K562 (cell line): ENCODE results near the gene TRERF1. TPM values are rescaled to one million over a fixed set of nuclear protein-coding genes. Genes with fewer than 3 reads are reported as not detected.

ENCODE experiments used
- BHLHE40 ChIP-seq: IDR thresholded peaks from 2 replicates; pipeline ENCODE4 v1.6.1; 2011; ENCODE audit warnings: low read length, improper control_type of control experiment
- GATAD2B ChIP-seq: fragments of 450-650 bp; IDR thresholded peaks from 2 replicates; pipeline ENCODE4 v1.6.1; 2017; ENCODE audit warnings: mild to moderate bottlenecking, borderline replicate concordance
- HDAC1 ChIP-seq, 2 experiments: fragments of 450-650 bp; IDR thresholded peaks; 2 replicates each; pipeline ENCODE4 v1.6.1; 2016 to 2017; ENCODE audit warnings: inconsistent platforms in 1 of 2, mild to moderate bottlenecking in 1 of 2, moderate library complexity in 1 of 2
- MBD2 ChIP-seq: sonication (generic); IDR thresholded peaks from 2 replicates; pipeline ENCODE4 v1.6.1; 2016; ENCODE audit warnings: low read depth, borderline replicate concordance
- POLR2G ChIP-seq: fragments of 200-400 bp; formaldehyde crosslinking; IDR thresholded peaks from 2 replicates; pipeline ENCODE4 v1.6.1; 2017; ENCODE audit warnings: low read depth, mild to moderate bottlenecking, antibody characterized with exemption, low read length, moderate library complexity
- POLR3A ChIP-seq: IDR thresholded peaks from 2 replicates; pipeline ENCODE4 v1.6.1; 2011; ENCODE audit warnings: borderline replicate concordance, mild to moderate bottlenecking, moderate library complexity; ENCODE audit not compliant: insufficient read length, insufficient read depth; ENCODE audit errors: extremely low read depth
- RNF2 ChIP-seq: sonication (generic); IDR thresholded peaks from 2 replicates; pipeline ENCODE4 v1.6.1; 2016
- SIN3A ChIP-seq, 2 experiments: fragments of 150-350 bp in 1 of 2; IDR thresholded peaks; 2 replicates each; pipeline ENCODE4 v1.6.1; 2011 to 2016; ENCODE audit warnings: borderline replicate concordance in 2 of 2, low read depth in 2 of 2, low read length in 2 of 2, mild to moderate bottlenecking in 2 of 2, moderate library complexity in 2 of 2; ENCODE audit not compliant: control insufficient read depth in 1 of 2
- SIRT6 ChIP-seq: IDR thresholded peaks from one replicate; pipeline ENCODE4 v1.6.1; 2012; ENCODE audit warnings: low read depth, mild to moderate bottlenecking, control low read depth, inconsistent platforms, low read length, moderate library complexity
- SMAD4 ChIP-seq: fragments of 250-450 bp; sonication (Bioruptor Pico); conservative IDR thresholded peaks from 2 replicates; pipeline ENCODE4 v1.8.0; 2021; ENCODE audit warnings: inconsistent platforms, mild to moderate bottlenecking, moderate library complexity
- TRIM24 ChIP-seq, 2 experiments: fragments of 450-650 bp; IDR thresholded peaks; 2 replicates each; pipeline ENCODE4 v1.6.1; 2016
- ZEB2 ChIP-seq: fragments of 450-650 bp; IDR thresholded peaks from 2 replicates; pipeline ENCODE4 v1.6.1; 2016
- ZNF212 ChIP-seq: fragments of 450-650 bp; formaldehyde crosslinking; IDR thresholded peaks from 2 replicates; pipeline ENCODE4 v1.4.0; 2020; ENCODE audit warnings: mild to moderate bottlenecking
- polyA plus RNA-seq, 8 experiments: library from polyadenylated mRNA; depleted of rRNA in 4 of 8; stranded (reverse) in 5 of 8; unstranded in 3 of 8; fragments of >200 nt; fragmentation: Nextera tagmentation in 2 of 8; fragmentation: Illumina TruSeq in 1 of 8; extraction: Ambion mirVana in 2 of 8; extraction: Trizol in 1 of 8; gene quantifications; 2 replicates each; pipeline versions ENCODE4 v1.2.1 to v1.2.3, GENCODE V29; 2011 to 2014; ENCODE audit warnings: inconsistent platforms in 1 of 8, missing spikeins in 1 of 8
- total RNA-seq, 7 experiments: library from RNA; depleted of rRNA in 6 of 7; stranded (reverse); fragments of >200 nt in 6 of 7; fragmentation: Illumina TruSeq in 2 of 7; extraction: Trizol in 2 of 7; gene quantifications; 2 replicates each; pipeline versions ENCODE4 v1.2.1 to v1.2.3, GENCODE V29; 2011 to 2021; ENCODE audit warnings: low replicate concordance in 1 of 7
- TF ChIP-seq, protein P1 (sequence below): fragments of 200-600 bp; sonication (generic); IDR thresholded peaks from one replicate; pipeline ENCODE4 v1.6.1; 2012; ENCODE audit warnings: mild to moderate bottlenecking, low read depth, low read length, inconsistent platforms

The TRERF1 gene
- total and polyA plus RNA-seq, 9 of the 15 experiments (the other 6 are each of a cell fraction or from before 2014, with no cell fraction given) = 0.04 to 0.20 (median 0.07) TPM; not detected in 3

DNA sequence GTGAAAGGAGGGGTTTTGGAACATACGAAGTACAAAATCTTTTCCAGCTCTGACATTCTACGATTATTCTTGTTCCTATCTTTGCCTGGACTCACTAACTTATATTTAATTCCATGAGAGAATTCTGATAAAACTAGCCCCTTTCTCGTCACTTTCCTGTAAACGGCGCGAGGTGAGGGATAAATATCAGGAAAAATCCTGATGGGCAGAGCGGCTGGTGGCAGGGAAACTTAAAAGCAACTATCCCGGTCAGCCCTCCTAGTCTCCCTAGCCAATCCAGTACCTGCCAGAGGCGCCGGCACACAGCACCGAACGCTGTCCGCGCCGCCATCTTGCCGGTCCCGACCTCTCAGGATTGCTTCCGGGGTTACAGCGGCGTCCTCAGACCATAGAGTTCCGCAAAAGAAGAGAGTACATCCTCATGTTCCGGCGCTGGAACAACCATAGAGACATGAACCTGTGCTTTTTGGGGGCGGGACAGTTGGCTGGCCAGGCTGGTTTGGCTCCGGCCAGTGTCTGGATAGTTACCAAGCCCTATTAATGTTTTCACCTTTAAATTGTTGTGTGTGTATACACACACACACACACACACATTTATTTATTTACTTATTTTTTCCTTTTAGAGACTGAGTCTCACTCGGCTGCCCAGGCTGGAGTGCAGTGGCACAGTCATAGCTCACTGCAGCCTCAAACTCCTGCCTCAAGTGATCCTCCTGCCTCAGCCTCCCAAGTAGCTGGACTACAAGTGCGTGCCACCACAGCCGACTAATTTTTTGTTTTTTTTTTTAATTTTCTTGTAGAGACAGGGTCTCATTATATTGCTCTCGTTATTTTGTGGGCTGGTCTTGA, 234.0 kb downstream of the TRERF1 start, which contains the start of gene MRPS10 (continued):
- TF ChIP-seq, protein P1, sequence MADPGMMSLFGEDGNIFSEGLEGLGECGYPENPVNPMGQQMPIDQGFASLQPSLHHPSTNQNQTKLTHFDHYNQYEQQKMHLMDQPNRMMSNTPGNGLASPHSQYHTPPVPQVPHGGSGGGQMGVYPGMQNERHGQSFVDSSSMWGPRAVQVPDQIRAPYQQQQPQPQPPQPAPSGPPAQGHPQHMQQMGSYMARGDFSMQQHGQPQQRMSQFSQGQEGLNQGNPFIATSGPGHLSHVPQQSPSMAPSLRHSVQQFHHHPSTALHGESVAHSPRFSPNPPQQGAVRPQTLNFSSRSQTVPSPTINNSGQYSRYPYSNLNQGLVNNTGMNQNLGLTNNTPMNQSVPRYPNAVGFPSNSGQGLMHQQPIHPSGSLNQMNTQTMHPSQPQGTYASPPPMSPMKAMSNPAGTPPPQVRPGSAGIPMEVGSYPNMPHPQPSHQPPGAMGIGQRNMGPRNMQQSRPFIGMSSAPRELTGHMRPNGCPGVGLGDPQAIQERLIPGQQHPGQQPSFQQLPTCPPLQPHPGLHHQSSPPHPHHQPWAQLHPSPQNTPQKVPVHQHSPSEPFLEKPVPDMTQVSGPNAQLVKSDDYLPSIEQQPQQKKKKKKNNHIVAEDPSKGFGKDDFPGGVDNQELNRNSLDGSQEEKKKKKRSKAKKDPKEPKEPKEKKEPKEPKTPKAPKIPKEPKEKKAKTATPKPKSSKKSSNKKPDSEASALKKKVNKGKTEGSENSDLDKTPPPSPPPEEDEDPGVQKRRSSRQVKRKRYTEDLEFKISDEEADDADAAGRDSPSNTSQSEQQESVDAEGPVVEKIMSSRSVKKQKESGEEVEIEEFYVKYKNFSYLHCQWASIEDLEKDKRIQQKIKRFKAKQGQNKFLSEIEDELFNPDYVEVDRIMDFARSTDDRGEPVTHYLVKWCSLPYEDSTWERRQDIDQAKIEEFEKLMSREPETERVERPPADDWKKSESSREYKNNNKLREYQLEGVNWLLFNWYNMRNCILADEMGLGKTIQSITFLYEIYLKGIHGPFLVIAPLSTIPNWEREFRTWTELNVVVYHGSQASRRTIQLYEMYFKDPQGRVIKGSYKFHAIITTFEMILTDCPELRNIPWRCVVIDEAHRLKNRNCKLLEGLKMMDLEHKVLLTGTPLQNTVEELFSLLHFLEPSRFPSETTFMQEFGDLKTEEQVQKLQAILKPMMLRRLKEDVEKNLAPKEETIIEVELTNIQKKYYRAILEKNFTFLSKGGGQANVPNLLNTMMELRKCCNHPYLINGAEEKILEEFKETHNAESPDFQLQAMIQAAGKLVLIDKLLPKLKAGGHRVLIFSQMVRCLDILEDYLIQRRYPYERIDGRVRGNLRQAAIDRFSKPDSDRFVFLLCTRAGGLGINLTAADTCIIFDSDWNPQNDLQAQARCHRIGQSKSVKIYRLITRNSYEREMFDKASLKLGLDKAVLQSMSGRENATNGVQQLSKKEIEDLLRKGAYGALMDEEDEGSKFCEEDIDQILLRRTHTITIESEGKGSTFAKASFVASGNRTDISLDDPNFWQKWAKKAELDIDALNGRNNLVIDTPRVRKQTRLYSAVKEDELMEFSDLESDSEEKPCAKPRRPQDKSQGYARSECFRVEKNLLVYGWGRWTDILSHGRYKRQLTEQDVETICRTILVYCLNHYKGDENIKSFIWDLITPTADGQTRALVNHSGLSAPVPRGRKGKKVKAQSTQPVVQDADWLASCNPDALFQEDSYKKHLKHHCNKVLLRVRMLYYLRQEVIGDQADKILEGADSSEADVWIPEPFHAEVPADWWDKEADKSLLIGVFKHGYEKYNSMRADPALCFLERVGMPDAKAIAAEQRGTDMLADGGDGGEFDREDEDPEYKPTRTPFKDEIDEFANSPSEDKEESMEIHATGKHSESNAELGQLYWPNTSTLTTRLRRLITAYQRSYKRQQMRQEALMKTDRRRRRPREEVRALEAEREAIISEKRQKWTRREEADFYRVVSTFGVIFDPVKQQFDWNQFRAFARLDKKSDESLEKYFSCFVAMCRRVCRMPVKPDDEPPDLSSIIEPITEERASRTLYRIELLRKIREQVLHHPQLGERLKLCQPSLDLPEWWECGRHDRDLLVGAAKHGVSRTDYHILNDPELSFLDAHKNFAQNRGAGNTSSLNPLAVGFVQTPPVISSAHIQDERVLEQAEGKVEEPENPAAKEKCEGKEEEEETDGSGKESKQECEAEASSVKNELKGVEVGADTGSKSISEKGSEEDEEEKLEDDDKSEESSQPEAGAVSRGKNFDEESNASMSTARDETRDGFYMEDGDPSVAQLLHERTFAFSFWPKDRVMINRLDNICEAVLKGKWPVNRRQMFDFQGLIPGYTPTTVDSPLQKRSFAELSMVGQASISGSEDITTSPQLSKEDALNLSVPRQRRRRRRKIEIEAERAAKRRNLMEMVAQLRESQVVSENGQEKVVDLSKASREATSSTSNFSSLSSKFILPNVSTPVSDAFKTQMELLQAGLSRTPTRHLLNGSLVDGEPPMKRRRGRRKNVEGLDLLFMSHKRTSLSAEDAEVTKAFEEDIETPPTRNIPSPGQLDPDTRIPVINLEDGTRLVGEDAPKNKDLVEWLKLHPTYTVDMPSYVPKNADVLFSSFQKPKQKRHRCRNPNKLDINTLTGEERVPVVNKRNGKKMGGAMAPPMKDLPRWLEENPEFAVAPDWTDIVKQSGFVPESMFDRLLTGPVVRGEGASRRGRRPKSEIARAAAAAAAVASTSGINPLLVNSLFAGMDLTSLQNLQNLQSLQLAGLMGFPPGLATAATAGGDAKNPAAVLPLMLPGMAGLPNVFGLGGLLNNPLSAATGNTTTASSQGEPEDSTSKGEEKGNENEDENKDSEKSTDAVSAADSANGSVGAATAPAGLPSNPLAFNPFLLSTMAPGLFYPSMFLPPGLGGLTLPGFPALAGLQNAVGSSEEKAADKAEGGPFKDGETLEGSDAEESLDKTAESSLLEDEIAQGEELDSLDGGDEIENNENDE = no peak
- TF ChIP-seq SIN3A (IDR thresholded peaks at IDR 0.05; ENCODE audit: borderline replicate concordance in 2 of 2, control insufficient read depth in 1 of 2, low read depth in 2 of 2, low read length in 2 of 2) = peak; percentile 68 to 87; a peak in 2 of 4 replicates
- no peak for TF ChIP-seq SIRT6
- no peak; the same call in 1 of the 2 replicates for TF ChIP-seq RNF2
- peak; percentile 88 for TF ChIP-seq POLR2G
- peak; percentile 48 to 64; a peak in 3 of 4 replicates for TF ChIP-seq HDAC1 (IDR thresholded peaks at IDR 0.05)
- peak in 1 of 2 experiments; percentile 12; a peak in 1 of 4 replicates for TF ChIP-seq TRIM24 (IDR thresholded peaks at IDR 0.05)
- TF ChIP-seq POLR3A = no peak
- peak; percentile 92 for TF ChIP-seq MBD2
- peak; percentile 6; the same call in 1 of the 2 replicates for TF ChIP-seq BHLHE40
- no peak for TF ChIP-seq ZEB2
- TF ChIP-seq ZNF212 (CRISPR knock-in tag) = 0 out of 2 replicates have a peak, but pooled peaks have one; percentile 12
- no peak for TF ChIP-seq GATAD2B
- peak; percentile 55 for TF ChIP-seq SMAD4 (CRISPR knock-in tag)
